ENCODE data around the gene HMGN3. TPM values are rescaled to one million over a fixed set of nuclear protein-coding genes. Genes with fewer than 3 reads are reported as not detected.

HMGN3 gene
- total and polyA plus RNA-seq, 2 of the 13 experiments (the other 11 are each of a cell fraction or from before 2014, with no cell fraction given), result 67.9 to 145 TPM

DNA sequence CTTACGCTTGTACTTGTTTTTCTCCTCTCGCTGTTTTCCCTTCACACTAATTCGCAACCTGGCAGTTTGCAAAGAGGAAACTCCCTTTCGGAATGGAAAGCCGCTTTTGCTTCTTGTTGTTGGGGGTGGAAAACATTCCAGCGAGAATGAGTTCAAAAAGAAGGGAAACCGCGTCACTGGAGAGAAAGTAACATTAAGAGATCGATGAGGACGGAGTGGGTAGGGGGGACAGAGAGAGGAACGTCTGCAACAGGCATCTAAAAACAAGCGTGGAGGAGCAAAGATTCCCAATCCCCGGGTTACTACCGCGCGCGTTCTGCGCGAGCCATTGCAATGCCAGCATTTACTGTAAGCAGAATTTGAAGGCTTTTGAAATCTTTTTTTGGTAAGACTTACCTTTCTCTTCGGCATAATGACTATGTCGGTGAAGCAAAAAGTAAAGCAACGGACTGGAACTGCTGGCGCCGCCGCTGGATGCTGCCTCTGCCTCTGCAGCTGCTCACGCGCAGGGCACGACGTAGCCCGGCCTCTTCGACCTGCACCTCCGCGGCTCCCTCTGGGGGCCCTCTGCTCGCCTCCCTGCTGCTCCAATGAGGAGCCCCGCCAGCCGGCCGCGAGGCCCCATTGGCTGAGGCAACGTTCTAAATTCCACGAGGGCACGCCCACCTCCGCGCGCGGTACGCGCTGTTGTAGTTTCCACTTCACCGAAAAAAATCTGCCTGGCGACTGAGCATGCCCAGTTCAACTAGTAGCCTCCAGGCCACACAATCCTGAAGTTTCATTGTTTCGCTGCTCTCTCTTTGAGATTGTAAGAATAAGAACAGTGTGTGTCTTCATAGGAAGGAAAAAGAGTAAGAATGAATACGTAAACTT lies at the start of gene HMGN3 (continued):
- TF ChIP-seq, protein P1, sequence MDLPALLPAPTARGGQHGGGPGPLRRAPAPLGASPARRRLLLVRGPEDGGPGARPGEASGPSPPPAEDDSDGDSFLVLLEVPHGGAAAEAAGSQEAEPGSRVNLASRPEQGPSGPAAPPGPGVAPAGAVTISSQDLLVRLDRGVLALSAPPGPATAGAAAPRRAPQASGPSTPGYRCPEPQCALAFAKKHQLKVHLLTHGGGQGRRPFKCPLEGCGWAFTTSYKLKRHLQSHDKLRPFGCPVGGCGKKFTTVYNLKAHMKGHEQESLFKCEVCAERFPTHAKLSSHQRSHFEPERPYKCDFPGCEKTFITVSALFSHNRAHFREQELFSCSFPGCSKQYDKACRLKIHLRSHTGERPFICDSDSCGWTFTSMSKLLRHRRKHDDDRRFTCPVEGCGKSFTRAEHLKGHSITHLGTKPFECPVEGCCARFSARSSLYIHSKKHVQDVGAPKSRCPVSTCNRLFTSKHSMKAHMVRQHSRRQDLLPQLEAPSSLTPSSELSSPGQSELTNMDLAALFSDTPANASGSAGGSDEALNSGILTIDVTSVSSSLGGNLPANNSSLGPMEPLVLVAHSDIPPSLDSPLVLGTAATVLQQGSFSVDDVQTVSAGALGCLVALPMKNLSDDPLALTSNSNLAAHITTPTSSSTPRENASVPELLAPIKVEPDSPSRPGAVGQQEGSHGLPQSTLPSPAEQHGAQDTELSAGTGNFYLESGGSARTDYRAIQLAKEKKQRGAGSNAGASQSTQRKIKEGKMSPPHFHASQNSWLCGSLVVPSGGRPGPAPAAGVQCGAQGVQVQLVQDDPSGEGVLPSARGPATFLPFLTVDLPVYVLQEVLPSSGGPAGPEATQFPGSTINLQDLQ (CRISPR knock-in tag; IDR thresholded peaks at IDR 0.05), result 0 out of 2 replicates have a peak, but pooled peaks have one; percentile 66
- TF ChIP-seq, protein P2, sequence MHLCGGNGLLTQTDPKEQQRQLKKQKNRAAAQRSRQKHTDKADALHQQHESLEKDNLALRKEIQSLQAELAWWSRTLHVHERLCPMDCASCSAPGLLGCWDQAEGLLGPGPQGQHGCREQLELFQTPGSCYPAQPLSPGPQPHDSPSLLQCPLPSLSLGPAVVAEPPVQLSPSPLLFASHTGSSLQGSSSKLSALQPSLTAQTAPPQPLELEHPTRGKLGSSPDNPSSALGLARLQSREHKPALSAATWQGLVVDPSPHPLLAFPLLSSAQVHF (CRISPR knock-in tag; IDR thresholded peaks at IDR 0.05), result peak; percentile 80
- TF ChIP-seq, protein P3, sequence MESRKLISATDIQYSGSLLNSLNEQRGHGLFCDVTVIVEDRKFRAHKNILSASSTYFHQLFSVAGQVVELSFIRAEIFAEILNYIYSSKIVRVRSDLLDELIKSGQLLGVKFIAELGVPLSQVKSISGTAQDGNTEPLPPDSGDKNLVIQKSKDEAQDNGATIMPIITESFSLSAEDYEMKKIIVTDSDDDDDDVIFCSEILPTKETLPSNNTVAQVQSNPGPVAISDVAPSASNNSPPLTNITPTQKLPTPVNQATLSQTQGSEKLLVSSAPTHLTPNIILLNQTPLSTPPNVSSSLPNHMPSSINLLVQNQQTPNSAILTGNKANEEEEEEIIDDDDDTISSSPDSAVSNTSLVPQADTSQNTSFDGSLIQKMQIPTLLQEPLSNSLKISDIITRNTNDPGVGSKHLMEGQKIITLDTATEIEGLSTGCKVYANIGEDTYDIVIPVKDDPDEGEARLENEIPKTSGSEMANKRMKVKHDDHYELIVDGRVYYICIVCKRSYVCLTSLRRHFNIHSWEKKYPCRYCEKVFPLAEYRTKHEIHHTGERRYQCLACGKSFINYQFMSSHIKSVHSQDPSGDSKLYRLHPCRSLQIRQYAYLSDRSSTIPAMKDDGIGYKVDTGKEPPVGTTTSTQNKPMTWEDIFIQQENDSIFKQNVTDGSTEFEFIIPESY (CRISPR knock-in tag; IDR thresholded peaks at IDR 0.05), result no peak
- TF ChIP-seq SMYD3 (CRISPR knock-in tag; IDR thresholded peaks at IDR 0.05) (peak; percentile 87), ZNF451 (CRISPR knock-in tag; IDR thresholded peaks at IDR 0.05) (peak; percentile 86; the same call in 1 of the 2 replicates), ZBTB1 (CRISPR knock-in tag; IDR thresholded peaks at IDR 0.05; ENCODE audit: borderline replicate concordance) (no peak), ERF (CRISPR knock-in tag; IDR thresholded peaks at IDR 0.05) (peak; percentile 97), SALL1 (CRISPR knock-in tag; IDR thresholded peaks at IDR 0.05) (peak; percentile 87), ATRX (CRISPR knock-in tag; IDR thresholded peaks at IDR 0.05; ENCODE audit: borderline replicate concordance) (no peak), REPIN1 (CRISPR knock-in tag; IDR thresholded peaks at IDR 0.05; ENCODE audit: borderline replicate concordance, low read depth) (peak; percentile 61; the same call in 1 of the 2 replicates), ZNF350 (CRISPR knock-in tag; IDR thresholded peaks at IDR 0.05; ENCODE audit: borderline replicate concordance, low read depth) (no peak), MTF2 (CRISPR knock-in tag; IDR thresholded peaks at IDR 0.05; ENCODE audit: borderline replicate concordance) (no peak), ZNF788 (CRISPR knock-in tag; IDR thresholded peaks at IDR 0.05; ENCODE audit: borderline replicate concordance) (peak; percentile 80; the same call in 1 of the 2 replicates), FOXC1 (CRISPR knock-in tag; IDR thresholded peaks at IDR 0.05; ENCODE audit: borderline replicate concordance) (peak; percentile 83; the same call in 1 of the 2 replicates)
- TF ChIP-seq, protein P4, sequence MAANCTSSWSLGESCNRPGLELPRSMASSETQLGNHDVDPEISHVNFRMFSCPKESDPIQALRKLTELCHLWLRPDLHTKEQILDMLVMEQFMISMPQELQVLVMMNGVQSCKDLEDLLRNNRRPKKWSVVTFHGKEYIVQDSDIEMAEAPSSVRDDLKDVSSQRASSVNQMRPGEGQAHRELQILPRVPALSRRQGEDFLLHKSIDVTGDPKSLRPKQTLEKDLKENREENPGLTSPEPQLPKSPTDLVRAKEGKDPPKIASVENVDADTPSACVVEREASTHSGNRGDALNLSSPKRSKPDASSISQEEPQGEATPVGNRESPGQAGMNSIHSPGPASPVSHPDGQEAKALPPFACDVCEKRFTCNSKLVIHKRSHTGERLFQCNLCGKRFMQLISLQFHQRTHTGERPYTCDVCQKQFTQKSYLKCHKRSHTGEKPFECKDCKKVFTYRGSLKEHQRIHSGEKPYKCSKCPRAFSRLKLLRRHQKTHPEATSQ (CRISPR knock-in tag; IDR thresholded peaks at IDR 0.05; ENCODE audit: borderline replicate concordance), result peak; percentile 60; the same call in 1 of the 2 replicates
- TF ChIP-seq, protein P5, sequence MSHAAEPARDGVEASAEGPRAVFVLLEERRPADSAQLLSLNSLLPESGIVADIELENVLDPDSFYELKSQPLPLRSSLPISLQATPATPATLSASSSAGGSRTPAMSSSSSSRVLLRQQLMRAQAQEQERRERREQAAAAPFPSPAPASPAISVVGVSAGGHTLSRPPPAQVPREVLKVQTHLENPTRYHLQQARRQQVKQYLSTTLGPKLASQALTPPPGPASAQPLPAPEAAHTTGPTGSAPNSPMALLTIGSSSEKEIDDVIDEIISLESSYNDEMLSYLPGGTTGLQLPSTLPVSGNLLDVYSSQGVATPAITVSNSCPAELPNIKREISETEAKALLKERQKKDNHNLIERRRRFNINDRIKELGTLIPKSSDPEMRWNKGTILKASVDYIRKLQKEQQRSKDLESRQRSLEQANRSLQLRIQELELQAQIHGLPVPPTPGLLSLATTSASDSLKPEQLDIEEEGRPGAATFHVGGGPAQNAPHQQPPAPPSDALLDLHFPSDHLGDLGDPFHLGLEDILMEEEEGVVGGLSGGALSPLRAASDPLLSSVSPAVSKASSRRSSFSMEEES (CRISPR knock-in tag; IDR thresholded peaks at IDR 0.05), result no peak
- TF ChIP-seq, protein P6, sequence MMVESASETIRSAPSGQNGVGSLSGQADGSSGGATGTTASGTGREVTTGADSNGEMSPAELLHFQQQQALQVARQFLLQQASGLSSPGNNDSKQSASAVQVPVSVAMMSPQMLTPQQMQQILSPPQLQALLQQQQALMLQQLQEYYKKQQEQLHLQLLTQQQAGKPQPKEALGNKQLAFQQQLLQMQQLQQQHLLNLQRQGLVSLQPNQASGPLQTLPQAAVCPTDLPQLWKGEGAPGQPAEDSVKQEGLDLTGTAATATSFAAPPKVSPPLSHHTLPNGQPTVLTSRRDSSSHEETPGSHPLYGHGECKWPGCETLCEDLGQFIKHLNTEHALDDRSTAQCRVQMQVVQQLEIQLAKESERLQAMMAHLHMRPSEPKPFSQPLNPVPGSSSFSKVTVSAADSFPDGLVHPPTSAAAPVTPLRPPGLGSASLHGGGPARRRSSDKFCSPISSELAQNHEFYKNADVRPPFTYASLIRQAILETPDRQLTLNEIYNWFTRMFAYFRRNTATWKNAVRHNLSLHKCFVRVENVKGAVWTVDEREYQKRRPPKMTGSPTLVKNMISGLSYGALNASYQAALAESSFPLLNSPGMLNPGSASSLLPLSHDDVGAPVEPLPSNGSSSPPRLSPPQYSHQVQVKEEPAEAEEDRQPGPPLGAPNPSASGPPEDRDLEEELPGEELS (CRISPR knock-in tag; IDR thresholded peaks at IDR 0.05), result peak; percentile 51

Data from HepG2 (cell line).